C4-2B (cell line): ENCODE results near the gene TMEM87B.

ENCODE experiments used
- H3K27ac ChIP-seq: fragments of 450-650 bp; 2 replicates; pipeline ENCODE4 v1.5.1; 2017
- ZFX ChIP-seq: fragments of 450-650 bp; IDR thresholded peaks from 2 replicates; pipeline ENCODE4 v1.6.1; 2017
- TF ChIP-seq, protein P1 (sequence below): fragments of 450-650 bp; conservative IDR thresholded peaks from 2 replicates; pipeline ENCODE4 v1.5.1; 2017; ENCODE audit warnings: mild to moderate bottlenecking

The TMEM87B gene

DNA sequence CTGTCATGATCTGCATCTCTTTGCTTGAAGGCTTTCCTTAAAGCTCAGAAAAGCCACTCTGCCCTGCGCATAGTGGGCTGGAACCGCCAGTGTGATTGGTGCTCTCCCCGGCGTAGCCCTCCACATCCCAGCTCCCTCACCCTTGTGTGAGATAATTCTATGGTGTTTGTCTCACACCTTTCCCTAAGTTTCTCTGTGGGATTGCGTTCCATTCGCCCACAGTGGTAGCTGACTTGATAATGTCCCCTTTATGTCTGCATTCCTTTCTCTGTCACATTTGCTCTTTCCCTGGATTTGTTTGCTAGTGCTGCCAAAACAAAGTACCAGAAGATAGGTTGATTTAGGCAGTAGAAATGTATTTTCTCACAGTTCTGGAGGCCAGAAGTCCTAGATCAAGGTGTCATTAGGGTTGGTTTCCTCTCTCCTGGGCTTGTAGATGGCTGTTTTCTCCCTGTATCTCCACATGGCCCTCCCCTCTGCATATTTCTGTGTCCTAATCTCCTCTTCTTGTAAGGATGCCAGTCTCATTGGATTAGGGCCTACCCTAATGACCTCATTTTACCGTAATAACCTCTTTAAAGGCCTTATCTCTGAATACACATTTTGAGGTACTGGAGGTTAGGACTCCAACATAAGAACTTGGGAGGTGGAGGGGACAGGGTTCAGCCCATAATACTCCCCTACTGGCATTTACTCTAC lies 7.4 kb upstream of the TMEM87B start:
- TF ChIP-seq, protein P1, sequence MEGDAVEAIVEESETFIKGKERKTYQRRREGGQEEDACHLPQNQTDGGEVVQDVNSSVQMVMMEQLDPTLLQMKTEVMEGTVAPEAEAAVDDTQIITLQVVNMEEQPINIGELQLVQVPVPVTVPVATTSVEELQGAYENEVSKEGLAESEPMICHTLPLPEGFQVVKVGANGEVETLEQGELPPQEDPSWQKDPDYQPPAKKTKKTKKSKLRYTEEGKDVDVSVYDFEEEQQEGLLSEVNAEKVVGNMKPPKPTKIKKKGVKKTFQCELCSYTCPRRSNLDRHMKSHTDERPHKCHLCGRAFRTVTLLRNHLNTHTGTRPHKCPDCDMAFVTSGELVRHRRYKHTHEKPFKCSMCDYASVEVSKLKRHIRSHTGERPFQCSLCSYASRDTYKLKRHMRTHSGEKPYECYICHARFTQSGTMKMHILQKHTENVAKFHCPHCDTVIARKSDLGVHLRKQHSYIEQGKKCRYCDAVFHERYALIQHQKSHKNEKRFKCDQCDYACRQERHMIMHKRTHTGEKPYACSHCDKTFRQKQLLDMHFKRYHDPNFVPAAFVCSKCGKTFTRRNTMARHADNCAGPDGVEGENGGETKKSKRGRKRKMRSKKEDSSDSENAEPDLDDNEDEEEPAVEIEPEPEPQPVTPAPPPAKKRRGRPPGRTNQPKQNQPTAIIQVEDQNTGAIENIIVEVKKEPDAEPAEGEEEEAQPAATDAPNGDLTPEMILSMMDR = no peak
- H3K27ac ChIP-seq = no peak overlapping the region

DNA sequence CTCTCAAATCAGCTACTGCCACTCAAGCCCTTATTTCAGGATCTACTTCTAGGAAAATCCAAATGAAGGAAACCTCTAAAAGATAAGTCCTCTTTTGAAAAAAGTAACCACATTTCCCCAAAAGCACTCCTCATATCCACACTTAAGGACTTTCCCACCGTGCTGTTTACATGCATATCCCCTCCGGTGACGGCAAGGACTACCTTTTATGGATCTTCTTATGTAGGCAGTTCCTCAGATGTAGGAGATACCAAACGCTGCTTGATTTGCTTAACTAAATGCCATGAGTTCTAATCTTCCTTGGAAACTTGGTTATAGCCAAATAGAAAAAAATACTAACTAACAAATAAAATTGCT lies 6.9 kb upstream of the TMEM87B start:
- no peak overlapping the region for H3K27ac ChIP-seq
- TF ChIP-seq, protein P1 = no peak
- no peak for TF ChIP-seq ZFX

DNA sequence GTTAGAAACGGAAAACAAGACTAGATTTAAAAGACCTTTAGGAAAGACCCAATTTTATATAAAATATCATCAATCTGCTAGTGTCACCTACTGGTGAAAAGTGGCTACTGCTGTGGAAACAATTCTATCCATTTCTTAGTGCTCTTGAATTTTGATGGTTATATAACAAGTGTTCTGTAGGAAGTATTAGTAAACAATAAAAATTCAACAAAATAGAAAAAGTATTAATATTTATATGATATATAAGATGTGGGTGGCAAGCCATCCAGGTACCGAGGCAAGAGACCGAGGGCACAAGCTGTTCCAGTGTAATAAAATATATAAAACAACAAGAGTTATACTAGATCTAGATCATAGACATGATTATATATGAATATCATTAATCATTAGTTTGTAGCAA lies 6.2 kb upstream of the TMEM87B start:
- no peak for TF ChIP-seq ZFX
- TF ChIP-seq, protein P1 = peak; percentile 93
- H3K27ac ChIP-seq = no peak overlapping the region

DNA sequence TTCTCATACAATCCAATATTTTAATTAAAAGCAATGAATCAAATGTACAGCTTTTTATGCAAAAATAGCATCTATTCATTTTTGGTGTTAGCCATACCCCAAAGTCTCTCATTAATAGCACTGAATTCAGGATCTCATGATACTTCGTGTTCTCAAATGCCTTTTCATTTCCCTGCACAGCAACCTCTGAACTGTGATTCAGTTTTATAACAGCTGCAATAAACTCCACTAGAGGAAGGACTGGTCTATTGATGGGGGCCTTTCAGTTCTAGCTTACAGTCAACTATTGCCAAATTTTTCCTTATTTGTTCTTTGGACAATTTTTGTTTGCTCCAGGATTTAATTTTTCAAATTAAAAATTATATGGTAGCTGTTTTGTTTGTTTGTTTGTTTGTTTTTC lies 4.8 kb upstream of the TMEM87B start:
- no peak for TF ChIP-seq ZFX
- TF ChIP-seq, protein P1 = no peak

GRCh38 chr2:112053917-112054846 lies 887 bp upstream of the TMEM87B start:
- peak overlapping the region; percentile 72 for H3K27ac ChIP-seq
- no peak for TF ChIP-seq ZFX
- TF ChIP-seq, protein P1 = no peak

More for the DNA sequence above, 4.8 kb upstream of the TMEM87B start:
- no peak overlapping the region for H3K27ac ChIP-seq

DNA sequence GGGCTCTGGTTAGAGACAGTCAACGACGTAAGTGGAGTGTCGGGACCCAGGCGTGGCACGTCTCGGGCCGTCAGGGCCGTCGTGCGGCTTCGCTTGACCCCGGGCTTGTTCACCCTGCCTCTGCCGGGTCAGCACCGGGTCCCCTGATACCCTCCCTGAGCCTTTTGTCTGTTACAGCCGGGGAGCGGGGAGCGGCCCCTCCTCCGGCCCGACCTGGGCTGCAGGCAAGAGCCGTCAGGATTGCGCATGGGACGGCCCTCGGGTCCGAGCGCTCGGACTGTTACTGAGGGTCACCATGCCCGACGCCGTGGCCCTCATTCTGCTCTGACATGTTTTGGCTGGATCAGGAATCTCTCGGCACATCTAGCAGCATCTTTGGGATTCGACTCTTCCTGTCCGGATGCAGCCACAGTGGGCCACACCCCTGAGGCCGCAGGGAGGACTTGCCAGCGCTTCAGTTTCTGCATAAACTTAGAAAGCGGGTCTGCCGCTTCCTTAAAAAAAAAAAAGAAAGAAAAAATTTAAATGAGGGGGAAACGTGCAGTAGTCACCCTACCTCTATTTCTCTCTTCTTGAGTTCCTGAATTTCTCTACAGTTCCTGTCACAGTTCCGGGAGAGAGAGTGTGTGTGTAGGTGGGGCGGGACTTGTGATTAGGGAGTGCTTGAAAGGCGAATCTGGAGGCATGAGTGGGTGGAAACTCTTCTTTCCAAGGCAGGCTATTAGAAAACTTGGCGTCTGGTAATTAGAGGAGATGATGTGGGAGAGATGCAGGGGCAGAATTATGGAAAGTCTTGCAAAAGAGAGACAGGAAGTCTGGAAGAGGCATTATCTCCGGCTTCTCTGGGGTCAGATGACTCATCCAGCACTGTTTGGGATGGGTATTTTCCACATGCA lies 909 bp downstream of the TMEM87B start:
- TF ChIP-seq ZFX = no peak
- TF ChIP-seq, protein P1 = no peak
- peak overlapping the region; percentile 93 for H3K27ac ChIP-seq
